UCSD-AML1 (cell line): ENCODE data around the gene NPFF.

Experiments
- DNase-seq: peaks from one replicate; lab custom pipeline; 2025; ENCODE audit not compliant: unreplicated experiment; lab: John Stamatoyannopoulos, UW

NPFF gene

DNA sequence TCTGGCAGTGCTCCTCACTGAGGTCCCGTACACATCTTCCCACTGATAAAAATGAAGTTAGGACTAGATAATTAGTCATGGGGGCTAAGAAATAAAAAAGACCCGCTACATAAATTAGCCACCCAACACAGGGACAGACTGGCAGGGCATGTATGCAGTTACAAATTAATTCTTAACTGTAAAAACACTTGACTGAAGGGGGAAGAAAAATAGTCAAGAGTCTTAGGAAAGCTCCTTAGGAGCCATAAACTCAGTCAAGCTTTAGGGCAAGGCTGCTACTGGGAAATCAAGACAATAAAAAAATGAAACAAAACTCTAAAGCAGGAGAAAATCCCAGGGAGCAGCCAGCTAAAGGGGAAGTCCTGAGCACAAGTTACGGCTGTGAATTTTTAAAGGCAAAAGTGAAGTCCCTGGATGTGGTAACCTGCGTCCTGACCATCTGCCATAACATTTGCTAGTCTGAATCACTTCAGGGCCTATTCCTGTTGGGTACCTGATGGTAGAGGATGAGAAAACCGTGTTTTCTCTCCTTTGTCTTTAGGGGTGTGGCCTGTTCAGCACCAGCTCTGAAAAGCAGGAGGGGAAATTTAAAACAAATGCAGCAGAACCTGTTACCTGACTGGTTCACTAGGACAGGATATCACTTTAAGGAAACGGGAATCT, 7.5 kb upstream of the NPFF start:
- no peak for DNase-seq

- DNase-seq: no peak
Measured at GRCh38 chr12:53513712-53514410, 6.6 kb upstream of the NPFF start.

GRCh38 chr12:53510181-53510812, 3.0 kb upstream of the NPFF start:
- no peak for DNase-seq

GRCh38 chr12:53508534-53509170, 1.4 kb upstream of the NPFF start:
- DNase-seq: peak; percentile 81

- DNase-seq: no peak
Measured at GRCh38 chr12:53507603-53507885, 260 bp upstream of the NPFF start.

DNA sequence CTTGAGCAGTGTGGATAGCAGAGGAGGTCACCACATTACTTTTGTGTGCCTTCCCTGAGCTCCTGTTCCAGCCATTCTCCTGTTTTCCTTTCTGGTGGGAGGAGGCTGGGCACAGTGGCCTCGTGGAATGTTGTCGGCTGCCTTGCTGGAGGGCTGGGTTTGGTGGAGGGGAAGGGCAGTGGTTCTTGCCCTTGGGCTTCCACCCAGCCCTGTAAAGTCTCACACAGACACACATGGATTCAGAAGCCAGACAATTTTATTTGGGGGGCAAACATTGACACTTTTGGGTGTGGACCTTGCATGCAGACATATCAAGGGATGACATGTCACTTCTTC, 866 bp downstream of the NPFF start:
- no peak for DNase-seq

- DNase-seq: no peak
Measured at GRCh38 chr12:53505555-53506449, 1.5 kb downstream of the NPFF start.

- no peak for DNase-seq
Measured at GRCh38 chr12:53505086-53505485, 2.2 kb downstream of the NPFF start.

DNA sequence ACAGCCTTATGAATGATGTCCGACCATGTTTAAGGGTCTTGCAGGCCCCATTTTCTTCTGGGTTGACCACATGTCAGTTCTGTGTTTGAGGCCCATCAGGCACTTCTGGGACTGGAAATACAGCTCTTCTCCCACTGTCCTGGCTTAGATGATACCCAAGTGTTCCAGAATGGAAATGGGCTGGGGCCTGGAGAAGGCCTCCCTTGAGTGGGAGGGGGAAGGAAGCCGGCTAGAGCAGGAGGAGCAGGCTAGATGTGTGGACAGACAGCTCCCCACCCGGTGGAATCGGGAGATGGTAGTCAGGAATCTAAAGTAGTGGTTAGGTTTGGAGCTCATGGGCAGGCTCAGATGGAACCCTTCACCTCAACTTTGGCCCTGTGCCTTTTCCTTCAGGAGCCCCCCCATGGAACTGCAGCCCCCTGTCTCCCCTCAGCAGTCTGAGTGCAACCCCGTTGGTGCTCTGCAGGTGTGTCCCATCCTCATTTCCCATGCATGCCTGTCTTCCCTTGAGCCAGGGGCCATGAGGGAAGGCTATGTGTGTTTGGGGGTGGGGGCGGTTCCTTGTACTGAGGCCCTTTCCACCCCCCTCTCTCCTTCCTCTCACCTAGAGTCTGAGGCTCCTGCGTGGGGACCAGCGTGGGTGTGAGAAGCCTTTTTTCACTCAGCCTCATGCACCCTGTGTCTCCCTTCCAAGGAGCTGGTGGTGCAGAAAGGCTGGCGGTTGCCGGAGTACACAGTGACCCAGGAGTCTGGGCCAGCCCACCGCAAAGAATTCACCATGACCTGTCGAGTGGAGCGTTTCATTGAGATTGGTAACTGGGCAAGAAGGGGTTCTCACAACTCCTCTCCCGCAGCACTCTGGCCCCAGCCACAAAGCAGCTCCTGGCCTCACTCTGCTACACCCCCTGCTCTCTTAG, 3.0 kb downstream of the NPFF start:
- no peak for DNase-seq

- DNase-seq: no peak
Measured at GRCh38 chr12:53502983-53503728, 4.1 kb downstream of the NPFF start.

GRCh38 chr12:53502331-53502730, 5.0 kb downstream of the NPFF start:
- no peak for DNase-seq

GRCh38 chr12:53501615-53502181, 5.6 kb downstream of the NPFF start:
- DNase-seq: no peak

- peak; percentile 98 for DNase-seq
Measured at GRCh38 chr12:53500776-53501614, 6.3 kb downstream of the NPFF start, which contains the start of gene TARBP2. TSS of gene TARBP2 (plus strand) at chr12:53501283. CDS start at chr12:53501409, 126 bp downstream.

- DNase-seq: no peak
Measured at GRCh38 chr12:53500142-53500775, 7.0 kb downstream of the NPFF start.

DNA sequence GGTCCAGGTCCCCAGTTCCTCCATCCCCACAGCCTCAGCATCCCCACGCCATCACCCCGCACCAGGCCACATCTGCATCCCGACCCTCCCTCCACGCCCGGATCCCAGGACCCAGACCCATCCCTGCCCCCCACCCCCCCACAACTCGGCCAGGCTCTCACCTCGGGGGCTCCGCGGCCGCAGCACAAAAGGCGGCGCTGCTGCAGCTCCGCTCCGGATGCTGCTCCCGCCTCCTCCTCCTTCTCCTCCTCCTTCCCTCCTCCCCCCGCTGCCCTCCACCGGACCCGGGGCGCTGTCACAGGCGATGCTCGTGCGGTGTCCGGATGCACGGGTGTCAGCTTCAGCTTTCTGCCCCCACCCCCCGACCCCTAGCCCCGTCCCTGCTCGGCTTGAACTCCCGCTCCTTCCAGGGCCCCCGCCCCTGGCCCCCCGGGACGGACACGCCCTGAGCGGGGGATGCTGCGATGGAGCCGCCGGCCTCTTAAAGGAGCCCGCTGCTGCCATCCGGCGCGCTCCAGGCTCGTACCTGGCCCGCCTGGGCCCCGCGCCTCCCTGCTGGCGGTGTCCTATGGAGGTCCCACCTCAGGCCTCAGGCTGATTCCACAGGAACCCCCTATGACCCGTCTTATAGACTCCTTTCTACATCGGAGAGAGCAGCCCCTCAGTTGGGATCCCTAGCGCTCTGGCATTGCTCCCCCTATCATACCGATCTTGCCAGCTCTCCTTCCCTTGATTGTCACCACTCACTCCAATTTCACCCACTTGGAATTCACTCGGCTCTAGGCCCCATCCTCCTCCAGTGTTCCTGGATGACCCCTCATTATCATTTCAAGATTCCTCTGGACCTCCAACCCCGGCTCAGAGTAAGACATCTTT, 7.8 kb downstream of the NPFF start, which contains the start of gene MAP3K12:
TSS of gene MAP3K12 (minus strand) at position 193 of the 876 bp plus-strand sequence. CDS start 12,067 bp downstream, outside the sequence.
- DNase-seq: peak; percentile 67

DNA sequence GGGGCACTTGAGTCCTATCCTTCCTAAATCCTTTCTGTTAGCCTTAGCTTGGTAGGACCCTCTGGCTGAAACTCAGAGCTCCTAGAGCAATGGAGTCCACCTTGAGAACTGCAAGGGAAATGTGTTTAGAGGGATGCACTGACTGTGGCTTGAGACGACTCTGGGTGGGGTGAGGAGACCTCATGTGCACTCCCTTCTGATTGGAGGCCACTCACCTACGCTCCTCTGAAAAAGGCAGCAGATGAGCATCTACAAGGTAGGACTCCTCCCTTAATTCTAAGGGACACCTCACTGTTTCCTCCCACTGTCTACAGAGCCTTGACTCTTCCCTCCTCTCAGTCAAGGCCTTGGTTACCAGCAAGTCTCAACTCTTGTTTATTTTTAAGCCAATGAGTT, 9.1 kb downstream of the NPFF start:
- DNase-seq: no peak

DNA sequence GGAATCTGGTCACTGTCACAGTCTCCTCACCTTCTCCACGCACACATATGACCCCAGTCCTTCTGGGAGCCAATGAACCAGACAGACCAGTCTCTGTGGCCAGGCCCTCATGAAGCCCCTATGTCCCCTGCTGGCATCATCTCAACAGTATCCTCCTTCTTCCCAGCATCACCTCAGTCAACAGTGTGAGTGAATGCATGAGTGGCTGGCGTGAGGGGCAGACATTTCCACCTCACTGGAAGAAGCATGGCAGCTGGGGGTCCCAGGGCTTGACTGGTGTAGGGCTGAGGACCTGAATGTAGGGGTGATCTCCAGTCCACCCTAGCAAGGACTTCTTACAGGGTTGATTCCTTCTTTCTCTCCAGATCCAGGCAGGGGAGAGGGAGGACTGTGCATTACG, 9.8 kb downstream of the NPFF start:
- no peak for DNase-seq
